ENCODE results near the gene COX5B. TPM values are rescaled to one million over a fixed set of nuclear protein-coding genes. Genes with fewer than 3 reads are reported as not detected.
"Not testable (repeated sequence)": the region's sequence is repeated elsewhere in the genome, so short reads cannot be mapped to it uniquely, and the experiment has no call there.

Gene COX5B
- total RNA-seq, 1 donor from 2014 or later, result 669 TPM

GRCh38 chr2:97670471-97670870, 24.6 kb downstream of the COX5B start:
- Histone ChIP-seq H3K27ac (ENCODE audit: low read depth, low read length) (no peak overlapping the region), H3K27me3 (ENCODE audit: control insufficient read depth in 3 of 3, insufficient read depth in 3 of 3, low read length in 3 of 3) (no peaks in the 10 kb centered on the region), H3K36me3 (ENCODE audit: control insufficient read depth in 3 of 3, insufficient read depth in 3 of 3, low read length in 3 of 3) (peaks cover 0 to 2% (median 2%) of the 10 kb centered on the region in 3 donors), H3K9me3 (ENCODE audit: control insufficient read depth in 3 of 3, low read length in 3 of 3) (no peaks in the 10 kb centered on the region), H3K4me1 (ENCODE audit: control insufficient read depth in 3 of 3, insufficient read depth in 3 of 3, low read length in 3 of 3) (no peaks in the 10 kb centered on the region), H3K4me3 (ENCODE audit: low read length in 3 of 3) (no peak overlapping the region), H3K9ac (ENCODE audit: low read depth in 1 of 3, low read length in 3 of 3) (no peak overlapping the region)

- H3K9me3 ChIP-seq (ENCODE audit: control insufficient read depth in 3 of 3, low read length in 3 of 3), result no peaks in the 10 kb centered on the region
- H3K36me3 ChIP-seq (ENCODE audit: control insufficient read depth in 3 of 3, insufficient read depth in 3 of 3, low read length in 3 of 3), result peaks cover 0 to 2% (median 2%) of the 10 kb centered on the region in 3 donors
- no peak overlapping the region for H3K27ac ChIP-seq (ENCODE audit: low read depth, low read length)
- no peak overlapping the region for H3K4me3 ChIP-seq (ENCODE audit: low read length in 3 of 3)
- H3K9ac ChIP-seq (ENCODE audit: low read depth in 1 of 3, low read length in 3 of 3), result no peak overlapping the region
- H3K27me3 ChIP-seq (ENCODE audit: control insufficient read depth in 3 of 3, insufficient read depth in 3 of 3, low read length in 3 of 3), result no peaks in the 10 kb centered on the region
- no peaks in the 10 kb centered on the region for H3K4me1 ChIP-seq (ENCODE audit: control insufficient read depth in 3 of 3, insufficient read depth in 3 of 3, low read length in 3 of 3)
Measured at GRCh38 chr2:97671526-97671925, 25.7 kb downstream of the COX5B start.

- not testable (repeated sequence) for H3K27me3 ChIP-seq (ENCODE audit: control insufficient read depth in 3 of 3, insufficient read depth in 3 of 3, low read length in 3 of 3); H3K4me1 ChIP-seq (ENCODE audit: control insufficient read depth in 3 of 3, insufficient read depth in 3 of 3, low read length in 3 of 3); H3K36me3 ChIP-seq (ENCODE audit: control insufficient read depth in 3 of 3, insufficient read depth in 3 of 3, low read length in 3 of 3); H3K4me3 ChIP-seq (ENCODE audit: low read length in 3 of 3); H3K9me3 ChIP-seq (ENCODE audit: control insufficient read depth in 3 of 3, low read length in 3 of 3); H3K9ac ChIP-seq (ENCODE audit: low read depth in 1 of 3, low read length in 3 of 3); H3K27ac ChIP-seq (ENCODE audit: low read depth, low read length)
Measured at GRCh38 chr2:97672606-97673140, 26.8 kb downstream of the COX5B start.

- H3K4me3 ChIP-seq (ENCODE audit: low read length in 3 of 3), result no peak overlapping the region
Measured at GRCh38 chr2:97673182-97673914, 27.5 kb downstream of the COX5B start.

GRCh38 chr2:97673915-97674283, 28.0 kb downstream of the COX5B start:
- H3K27me3 ChIP-seq (ENCODE audit: control insufficient read depth in 3 of 3, insufficient read depth in 3 of 3, low read length in 3 of 3), result no peaks in the 10 kb centered on the region
- H3K4me3 ChIP-seq (ENCODE audit: low read length in 3 of 3), result no peak overlapping the region
- no peaks in the 10 kb centered on the region for H3K4me1 ChIP-seq (ENCODE audit: control insufficient read depth in 3 of 3, insufficient read depth in 3 of 3, low read length in 3 of 3)
- H3K9me3 ChIP-seq (ENCODE audit: control insufficient read depth in 3 of 3, low read length in 3 of 3), result no peaks in the 10 kb centered on the region
- H3K9ac ChIP-seq (ENCODE audit: low read depth in 1 of 3, low read length in 3 of 3), result no peak overlapping the region
- H3K27ac ChIP-seq (ENCODE audit: low read depth, low read length), result no peak overlapping the region
- H3K36me3 ChIP-seq (ENCODE audit: control insufficient read depth in 3 of 3, insufficient read depth in 3 of 3, low read length in 3 of 3), result peaks cover 0 to 2% (median 0%) of the 10 kb centered on the region in 3 donors

More at GRCh38 chr2:97673182-97673914, 27.5 kb downstream of the COX5B start:
- H3K36me3 ChIP-seq (ENCODE audit: control insufficient read depth in 3 of 3, insufficient read depth in 3 of 3, low read length in 3 of 3), result peaks cover 0 to 2% (median 2%) of the 10 kb centered on the region in 3 donors
- no peaks in the 10 kb centered on the region for H3K9me3 ChIP-seq (ENCODE audit: control insufficient read depth in 3 of 3, low read length in 3 of 3)
- H3K27me3 ChIP-seq (ENCODE audit: control insufficient read depth in 3 of 3, insufficient read depth in 3 of 3, low read length in 3 of 3), result no peaks in the 10 kb centered on the region
- H3K4me1 ChIP-seq (ENCODE audit: control insufficient read depth in 3 of 3, insufficient read depth in 3 of 3, low read length in 3 of 3), result no peaks in the 10 kb centered on the region
- no peak overlapping the region for H3K9ac ChIP-seq (ENCODE audit: low read depth in 1 of 3, low read length in 3 of 3)
- no peak overlapping the region for H3K27ac ChIP-seq (ENCODE audit: low read depth, low read length)

GRCh38 chr2:97675430-97676113, 29.7 kb downstream of the COX5B start:
- Histone ChIP-seq H3K9me3 (ENCODE audit: control insufficient read depth in 3 of 3, low read length in 3 of 3) (no peaks in the 10 kb centered on the region), H3K27ac (ENCODE audit: low read depth, low read length) (no peak overlapping the region), H3K27me3 (ENCODE audit: control insufficient read depth in 3 of 3, insufficient read depth in 3 of 3, low read length in 3 of 3) (no peaks in the 10 kb centered on the region)

GRCh38 chr2:97676620-97677019, 30.8 kb downstream of the COX5B start:
- no peaks in the 10 kb centered on the region for H3K27me3 ChIP-seq (ENCODE audit: control insufficient read depth in 3 of 3, insufficient read depth in 3 of 3, low read length in 3 of 3)
- no peak overlapping the region for H3K27ac ChIP-seq (ENCODE audit: low read depth, low read length)
- H3K9me3 ChIP-seq (ENCODE audit: control insufficient read depth in 3 of 3, low read length in 3 of 3), result no peaks in the 10 kb centered on the region
- no peaks in the 10 kb centered on the region for H3K4me1 ChIP-seq (ENCODE audit: control insufficient read depth in 3 of 3, insufficient read depth in 3 of 3, low read length in 3 of 3)
- H3K36me3 ChIP-seq (ENCODE audit: control insufficient read depth in 3 of 3, insufficient read depth in 3 of 3, low read length in 3 of 3), result no peaks in the 10 kb centered on the region
- H3K9ac ChIP-seq (ENCODE audit: low read depth in 1 of 3, low read length in 3 of 3), result no peak overlapping the region
- no peak overlapping the region for H3K4me3 ChIP-seq (ENCODE audit: low read length in 3 of 3)

More at GRCh38 chr2:97675430-97676113, 29.7 kb downstream of the COX5B start:
- Histone ChIP-seq H3K4me3 (ENCODE audit: low read length in 3 of 3) (no peak overlapping the region), H3K4me1 (ENCODE audit: control insufficient read depth in 3 of 3, insufficient read depth in 3 of 3, low read length in 3 of 3) (no peaks in the 10 kb centered on the region), H3K9ac (ENCODE audit: low read depth in 1 of 3, low read length in 3 of 3) (no peak overlapping the region), H3K36me3 (ENCODE audit: control insufficient read depth in 3 of 3, insufficient read depth in 3 of 3, low read length in 3 of 3) (no peaks in the 10 kb centered on the region)

GRCh38 chr2:97677480-97677879, 31.6 kb downstream of the COX5B start:
- H3K4me3 ChIP-seq (ENCODE audit: low read length in 3 of 3), result no peak overlapping the region
- no peaks in the 10 kb centered on the region for H3K4me1 ChIP-seq (ENCODE audit: control insufficient read depth in 3 of 3, insufficient read depth in 3 of 3, low read length in 3 of 3)
- H3K9ac ChIP-seq (ENCODE audit: low read depth in 1 of 3, low read length in 3 of 3), result no peak overlapping the region
- H3K27ac ChIP-seq (ENCODE audit: low read depth, low read length), result no peak overlapping the region
- no peaks in the 10 kb centered on the region for H3K27me3 ChIP-seq (ENCODE audit: control insufficient read depth in 3 of 3, insufficient read depth in 3 of 3, low read length in 3 of 3)
- no peaks in the 10 kb centered on the region for H3K36me3 ChIP-seq (ENCODE audit: control insufficient read depth in 3 of 3, insufficient read depth in 3 of 3, low read length in 3 of 3)
- no peaks in the 10 kb centered on the region for H3K9me3 ChIP-seq (ENCODE audit: control insufficient read depth in 3 of 3, low read length in 3 of 3)

GRCh38 chr2:97678298-97678697, 32.4 kb downstream of the COX5B start:
- Histone ChIP-seq H3K27ac (ENCODE audit: low read depth, low read length) (no peak overlapping the region), H3K27me3 (ENCODE audit: control insufficient read depth in 3 of 3, insufficient read depth in 3 of 3, low read length in 3 of 3) (no peaks in the 10 kb centered on the region), H3K4me1 (ENCODE audit: control insufficient read depth in 3 of 3, insufficient read depth in 3 of 3, low read length in 3 of 3) (no peaks in the 10 kb centered on the region), H3K4me3 (ENCODE audit: low read length in 3 of 3) (no peak overlapping the region), H3K9ac (ENCODE audit: low read depth in 1 of 3, low read length in 3 of 3) (no peak overlapping the region), H3K36me3 (ENCODE audit: control insufficient read depth in 3 of 3, insufficient read depth in 3 of 3, low read length in 3 of 3) (no peaks in the 10 kb centered on the region), H3K9me3 (ENCODE audit: control insufficient read depth in 3 of 3, low read length in 3 of 3) (no peaks in the 10 kb centered on the region)

GRCh38 chr2:97687235-97687634, 41.4 kb downstream of the COX5B start:
- H3K9ac ChIP-seq (ENCODE audit: low read depth in 1 of 3, low read length in 3 of 3); H3K4me1 ChIP-seq (ENCODE audit: control insufficient read depth in 3 of 3, insufficient read depth in 3 of 3, low read length in 3 of 3); H3K27me3 ChIP-seq (ENCODE audit: control insufficient read depth in 3 of 3, insufficient read depth in 3 of 3, low read length in 3 of 3); H3K9me3 ChIP-seq (ENCODE audit: control insufficient read depth in 3 of 3, low read length in 3 of 3); H3K36me3 ChIP-seq (ENCODE audit: control insufficient read depth in 3 of 3, insufficient read depth in 3 of 3, low read length in 3 of 3); H3K27ac ChIP-seq (ENCODE audit: low read depth, low read length); H3K4me3 ChIP-seq (ENCODE audit: low read length in 3 of 3): not testable (repeated sequence)
